SK-MEL-5 (cell line): Measurements from ENCODE around the gene SBF2. TPM values are rescaled to one million over a fixed set of nuclear protein-coding genes. Genes with fewer than 3 reads are reported as not detected.
"Not testable (repeated sequence)": the region's sequence is repeated elsewhere in the genome, so short reads cannot be mapped to it uniquely, and the experiment has no call there.

ENCODE experiments used
- DNase-seq: peaks from one replicate; pipeline ENCODE4 v3.0.0-alpha.2; 2016; ENCODE audit warnings: low read depth, low spot score
- in situ Hi-C: cut with HindIII; loops from 2 replicates; pipeline ENCODE4 v1.10.0; 2016; ENCODE audit warnings: low sequenced_read_pairs, high pct_unique_total_duplicates, low pct_unique_long_range_greater_than_20kb
- total RNA-seq: library from RNA; depleted of rRNA; stranded (reverse); fragments of >200 nt; shearing (Covaris generic); gene quantifications from 2 replicates; pipeline ENCODE4 v1.2.3, GENCODE V29; 2014

SBF2 gene
- total RNA-seq, 1 experiment from 2014 or later = 29.6 TPM

GRCh38 chr11:10067629-10068300 lies 226.3 kb downstream of the SBF2 start:
- in situ Hi-C loops = no loop called here
- no peak for DNase-seq

- in situ Hi-C loops = no loop called here
- DNase-seq = no peak
Measured at GRCh38 chr11:10066441-10066840, 227.6 kb downstream of the SBF2 start.

GRCh38 chr11:10064828-10065227 lies 229.2 kb downstream of the SBF2 start:
- no peak for DNase-seq
- in situ Hi-C loops = no loop called here

- no peak for DNase-seq
- in situ Hi-C loops = no loop called here
Measured at GRCh38 chr11:10058356-10058755, 235.7 kb downstream of the SBF2 start.

- no peak for DNase-seq
Measured at GRCh38 chr11:10051868-10052586, 242.0 kb downstream of the SBF2 start.

GRCh38 chr11:10050561-10050960 lies 243.5 kb downstream of the SBF2 start:
- in situ Hi-C loops = no loop called here
- no peak for DNase-seq

More at GRCh38 chr11:10051868-10052586, 242.0 kb downstream of the SBF2 start:
- in situ Hi-C loops = no loop called here

GRCh38 chr11:10049756-10050155 lies 244.3 kb downstream of the SBF2 start:
- no peak for DNase-seq
- in situ Hi-C loops = no loop called here

- DNase-seq = no peak
- in situ Hi-C loops = no loop called here
Measured at GRCh38 chr11:10048350-10048749, 245.7 kb downstream of the SBF2 start.

GRCh38 chr11:10044618-10045017 lies 249.4 kb downstream of the SBF2 start:
- in situ Hi-C loops = no loop called here
- DNase-seq = no peak

GRCh38 chr11:10042699-10043098 lies 251.3 kb downstream of the SBF2 start:
- DNase-seq = no peak
- in situ Hi-C loops = no loop called here

- in situ Hi-C loops = no loop called here
- no peak for DNase-seq
Measured at GRCh38 chr11:10041748-10042446, 252.1 kb downstream of the SBF2 start.

- DNase-seq = no peak
- in situ Hi-C loops = no loop called here
Measured at GRCh38 chr11:10041332-10041731, 252.7 kb downstream of the SBF2 start.

GRCh38 chr11:10038521-10039302 lies 255.3 kb downstream of the SBF2 start:
- no peak for DNase-seq

GRCh38 chr11:10035932-10036331 lies 258.1 kb downstream of the SBF2 start:
- in situ Hi-C loops, DNase-seq: not testable (repeated sequence)

More at GRCh38 chr11:10038521-10039302, 255.3 kb downstream of the SBF2 start:
- in situ Hi-C loops = no loop called here

GRCh38 chr11:10032935-10033334 lies 261.1 kb downstream of the SBF2 start:
- in situ Hi-C loops = no loop called here
- DNase-seq = no peak

GRCh38 chr11:10030122-10030490 lies 263.9 kb downstream of the SBF2 start:
- no peak for DNase-seq
- in situ Hi-C loops = no loop called here

- DNase-seq = no peak
- in situ Hi-C loops = no loop called here
Measured at GRCh38 chr11:10029386-10030121, 264.5 kb downstream of the SBF2 start.
